Ovary (tissue), 9 donors: Measurements from ENCODE around the gene MAST2. TPM values are rescaled to one million over a fixed set of nuclear protein-coding genes. Genes with fewer than 3 reads are reported as not detected.

Source experiments
- DNase-seq, 5 donors: peaks; one replicate each; pipeline ENCODE4 v3.0.0-alpha.2; 2019 to 2020
- H3K27ac ChIP-seq, 2 donors: fragments of 200-600 bp; one replicate each; pipeline versions ENCODE4 v1.5.1 to v1.8.0; 2019 to 2022
- H3K27me3 ChIP-seq: fragments of 200-600 bp; one replicate; pipeline ENCODE4 v1.8.0; 2022
- H3K36me3 ChIP-seq: fragments of 200-600 bp; sonication (generic); one replicate; pipeline ENCODE4 v1.5.1; 2019
- H3K4me1 ChIP-seq: one replicate; pipeline ENCODE4 v1.8.1; 2013; ENCODE audit warnings: mild to moderate bottlenecking, moderate library complexity; ENCODE audit not compliant: insufficient read depth
- H3K4me3 ChIP-seq: fragments of 200-600 bp; sonication (generic); one replicate; pipeline ENCODE4 v1.5.1; 2017
- H3K9me3 ChIP-seq, 2 donors: fragments of 200-600 bp in 1 of 2; sonication (generic) in 1 of 2; one replicate each; pipeline versions ENCODE4 v1.5.1 to v1.8.1; 2013 to 2019; ENCODE audit warnings: mild to moderate bottlenecking in 1 of 2, moderate library complexity in 1 of 2
- EP300 ChIP-seq: sonication (generic); formaldehyde crosslinking; IDR thresholded peaks from one replicate; pipeline ENCODE4 v1.6.1; 2017; ENCODE audit warnings: antibody characterized with exemption
- POLR2A ChIP-seq: fragments of 450-650 bp; IDR thresholded peaks from one replicate; pipeline ENCODE4 v1.6.1; 2017; ENCODE audit warnings: antibody characterized with exemption, mild to moderate bottlenecking, moderate library complexity
- WGBS, 3 donors: extraction: QIAGEN DNeasy Blood & Tissue Kit in 1 of 3; methylation state at CpG; one replicate each; pipeline versions ENCODE4 v1.1.5 to v1.1.7; 2013 to 2017; 5-methylcytosine and 5-hydroxymethylcytosine counted together
- intact Hi-C, 4 donors: fragments of 100-400 bp; cut with DNase I; formaldehyde crosslinking; loops; one replicate each; pipeline versions ENCODE4 v1.11.0 to v1.15.1; 2022 to 2023
- polyA plus RNA-seq, 2 donors: library from polyadenylated mRNA; stranded (reverse); fragments of 200-250 nt in 1 of 2; fragments of 350-450 nt in 1 of 2; fragmentation: Illumina TruSeq in 1 of 2; extraction: RNeasy Lipid Tissue Mini Kit (QIAGEN cat#74804) in 1 of 2; gene quantifications; one replicate each; pipeline ENCODE4 v1.2.3, GENCODE V29; 2013 to 2014
- total RNA-seq, 7 donors: library from RNA; depleted of rRNA in 2 of 7; stranded (reverse); fragments of >200 nt in 2 of 7; fragmentation: NEBNext Ultra II Directional in 3 of 7; extraction: Animal tissue kit (Norgen Biotek cat#: 25700) in 3 of 7; gene quantifications; one replicate each; pipeline versions ENCODE4 v1.1.0 to v1.2.4, GENCODE V29; 2016 to 2023
- TF ChIP-seq, protein P1 (sequence below), 3 donors: fragments of 450-650 bp in 2 of 3; fragments of 200-600 bp in 1 of 3; IDR thresholded peaks; one replicate each; pipeline versions ENCODE4 v1.5.1 to v1.8.0; 2016 to 2022; ENCODE audit warnings: antibody characterized with exemption in 3 of 3, mild to moderate bottlenecking in 1 of 3
- donor health status: DM: no; HTN: no; CAD: no; lungs with moderate emphysema.
- donor health status: DM: no; HTN: no; CAD: no.
- donor health status: Bipolar disorder and iron deficiency.
- donor health status: DM: yes; HTN: yes; CAD: no.
- donor health status: DM: no; HTN: no; CAD: no.
- donor health status: DM: yes; HTN: yes; CAD: no.

The MAST2 gene
- total and polyA plus RNA-seq, 9 donors: 22.6 to 50.4 (median 31.7) TPM

DNA sequence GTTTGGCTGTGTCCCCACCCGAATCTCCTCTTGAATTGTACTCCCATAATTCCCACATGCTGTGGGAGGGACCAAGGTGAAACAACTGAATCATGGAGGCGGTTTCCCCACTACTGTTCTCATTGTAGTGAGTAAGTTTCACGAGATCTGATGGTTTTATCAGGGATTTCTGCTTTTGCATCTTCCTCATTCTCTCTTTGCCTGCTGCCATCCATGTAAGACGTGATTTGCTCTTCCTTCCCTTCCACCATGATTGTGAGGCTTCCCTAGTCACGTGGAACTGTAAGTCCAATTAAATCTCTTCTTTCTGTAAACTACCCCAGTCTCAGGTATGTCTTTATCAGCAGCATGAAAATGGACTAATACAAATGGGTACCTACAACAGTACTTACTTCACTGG is 255.5 kb downstream of the MAST2 start:
- H3K4me3 ChIP-seq: no peak overlapping the region
- intact Hi-C loops: no loop called here
- 95 to 100% (median 99%) methylated on average over 5 of the region's 5 CpGs for WGBS, 3 donors
- H3K4me1 ChIP-seq: peaks cover 3% of the 10 kb centered on the region
- H3K27me3 ChIP-seq: no peaks in the 10 kb centered on the region
- H3K27ac ChIP-seq: no peak overlapping the region
- TF ChIP-seq EP300: no peak
- TF ChIP-seq, protein P1, sequence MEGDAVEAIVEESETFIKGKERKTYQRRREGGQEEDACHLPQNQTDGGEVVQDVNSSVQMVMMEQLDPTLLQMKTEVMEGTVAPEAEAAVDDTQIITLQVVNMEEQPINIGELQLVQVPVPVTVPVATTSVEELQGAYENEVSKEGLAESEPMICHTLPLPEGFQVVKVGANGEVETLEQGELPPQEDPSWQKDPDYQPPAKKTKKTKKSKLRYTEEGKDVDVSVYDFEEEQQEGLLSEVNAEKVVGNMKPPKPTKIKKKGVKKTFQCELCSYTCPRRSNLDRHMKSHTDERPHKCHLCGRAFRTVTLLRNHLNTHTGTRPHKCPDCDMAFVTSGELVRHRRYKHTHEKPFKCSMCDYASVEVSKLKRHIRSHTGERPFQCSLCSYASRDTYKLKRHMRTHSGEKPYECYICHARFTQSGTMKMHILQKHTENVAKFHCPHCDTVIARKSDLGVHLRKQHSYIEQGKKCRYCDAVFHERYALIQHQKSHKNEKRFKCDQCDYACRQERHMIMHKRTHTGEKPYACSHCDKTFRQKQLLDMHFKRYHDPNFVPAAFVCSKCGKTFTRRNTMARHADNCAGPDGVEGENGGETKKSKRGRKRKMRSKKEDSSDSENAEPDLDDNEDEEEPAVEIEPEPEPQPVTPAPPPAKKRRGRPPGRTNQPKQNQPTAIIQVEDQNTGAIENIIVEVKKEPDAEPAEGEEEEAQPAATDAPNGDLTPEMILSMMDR (IDR thresholded peaks at IDR 0.05): no peak
- TF ChIP-seq POLR2A: no peak
- H3K9me3 ChIP-seq: no peaks in the 10 kb centered on the region
- no peaks in the 10 kb centered on the region for H3K36me3 ChIP-seq
- DNase-seq: no peak

DNA sequence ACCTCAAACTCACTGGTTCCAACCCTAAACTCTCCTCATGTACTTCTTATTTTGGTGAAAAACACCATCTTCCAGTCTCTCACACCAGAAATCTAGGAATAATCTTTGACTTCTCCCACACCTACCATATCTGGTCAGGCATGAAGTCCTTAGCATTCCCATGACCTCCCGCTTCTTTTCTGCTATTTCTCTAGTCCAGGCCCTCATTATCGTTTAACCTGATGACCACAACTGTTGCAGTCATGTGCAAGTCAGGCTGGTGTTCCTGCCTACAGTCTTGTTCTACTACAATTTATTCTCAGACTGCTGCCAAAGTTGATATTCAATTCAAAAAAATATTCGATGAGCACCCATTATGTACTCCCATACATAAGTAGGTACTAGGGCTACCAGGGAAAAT is 257.7 kb downstream of the MAST2 start:
- Histone ChIP-seq H3K9me3 (no peaks in the 10 kb centered on the region), H3K27ac (no peak overlapping the region), H3K36me3 (no peaks in the 10 kb centered on the region), H3K4me3 (no peak overlapping the region), H3K27me3 (no peaks in the 10 kb centered on the region), H3K4me1 (peaks cover 3% of the 10 kb centered on the region)
- TF ChIP-seq POLR2A: no peak
- no peak for TF ChIP-seq EP300
- TF ChIP-seq, protein P1 (IDR thresholded peaks at IDR 0.05): no peak
- intact Hi-C loops: no loop called here
- WGBS, 3 donors: 64 to 83% (median 80%) methylated on average over 3 of the region's 3 CpGs
- no peak for DNase-seq

DNA sequence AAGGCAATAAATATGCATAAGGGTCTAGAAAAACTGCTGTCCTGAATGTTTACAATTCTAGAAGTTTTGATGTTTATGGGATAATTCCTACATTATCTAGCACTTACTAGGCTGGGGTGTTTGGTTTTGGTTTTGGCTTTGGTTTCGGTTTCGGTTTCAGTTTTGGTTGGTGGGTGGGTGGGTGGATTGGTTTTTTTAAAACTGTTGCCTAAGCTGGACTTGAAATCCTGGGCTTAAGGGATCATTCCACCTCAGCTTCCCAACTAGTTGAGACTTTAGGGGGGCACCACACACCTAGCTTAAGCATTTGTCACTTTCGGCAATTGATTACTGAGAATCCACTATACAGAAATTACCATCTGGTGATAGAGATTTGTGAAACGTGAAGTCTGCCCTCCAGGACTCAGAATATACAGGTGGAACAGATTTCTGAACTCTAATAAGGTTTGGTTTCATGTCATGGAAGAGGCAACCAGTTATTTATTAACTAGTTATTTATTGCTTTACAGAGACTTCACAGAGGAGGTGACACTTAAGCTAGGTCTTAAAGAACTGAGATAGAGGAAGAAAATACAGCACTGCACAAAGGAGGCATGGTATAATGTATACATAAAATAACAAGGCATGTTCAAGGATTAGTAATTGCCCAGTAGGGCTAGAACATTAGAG is 259.4 kb downstream of the MAST2 start:
- intact Hi-C loops: no loop called here
- Histone ChIP-seq H3K4me3 (no peak overlapping the region), H3K27ac (no peak overlapping the region), H3K9me3 (no peaks in the 10 kb centered on the region), H3K27me3 (no peaks in the 10 kb centered on the region), H3K4me1 (peaks cover 3% of the 10 kb centered on the region), H3K36me3 (no peaks in the 10 kb centered on the region)
- TF ChIP-seq POLR2A (no peak), EP300 (no peak)
- TF ChIP-seq, protein P1 (IDR thresholded peaks at IDR 0.05): no peak
- WGBS, 3 donors: 60 to 80% (median 67%) methylated on average over 4 of the region's 4 CpGs
- DNase-seq: no peak

DNA sequence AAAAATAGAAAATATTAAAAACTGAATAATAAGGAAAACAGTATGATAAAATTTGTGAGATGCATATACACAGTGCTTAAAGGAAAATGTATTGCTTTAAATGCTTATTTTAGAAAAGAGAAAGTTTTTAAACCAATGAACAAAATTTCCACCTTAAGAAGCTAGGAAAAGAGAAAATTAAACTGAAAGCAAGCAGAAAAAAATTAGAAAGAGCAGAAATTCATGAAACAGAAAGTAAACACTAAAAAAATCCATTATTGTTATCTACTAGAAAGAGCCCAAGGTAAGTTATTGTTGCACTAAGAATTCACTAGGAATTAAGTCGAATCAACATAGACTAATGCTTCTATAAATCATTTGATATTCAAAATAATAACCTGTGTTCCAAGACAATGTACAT is 261.3 kb downstream of the MAST2 start:
- 41 to 71% (median 61%) methylated on average over 1 of the region's 1 CpG for WGBS, 3 donors
- TF ChIP-seq, protein P1 (IDR thresholded peaks at IDR 0.05): no peak
- no peak for TF ChIP-seq EP300
- TF ChIP-seq POLR2A: no peak
- H3K36me3 ChIP-seq: no peaks in the 10 kb centered on the region

More for the DNA sequence above, 261.3 kb downstream of the MAST2 start:
- H3K4me1 ChIP-seq: peaks cover 4% of the 10 kb centered on the region
- no peak overlapping the region for H3K27ac ChIP-seq
- H3K4me3 ChIP-seq: no peak overlapping the region
- no peaks in the 10 kb centered on the region for H3K27me3 ChIP-seq
- no peaks in the 10 kb centered on the region for H3K9me3 ChIP-seq
- no peak for DNase-seq
- intact Hi-C loops: no loop called here
